ENCODE data around the gene ZNF878. TPM values are rescaled to one million over a fixed set of nuclear protein-coding genes. Genes with fewer than 3 reads are reported as not detected.

Gene ZNF878
- total and polyA plus RNA-seq, 2 of the 13 experiments (the other 11 are each of a cell fraction or from before 2014, with no cell fraction given): 0.46 to 5.2 TPM

GRCh38 chr19:12064590-12065538, 12.1 kb upstream of the ZNF878 start, which contains the start of gene ZNF844 (continued):
- TF ChIP-seq ZBTB43 (CRISPR knock-in tag; conservative IDR thresholded peaks at IDR 0.05) (no peak), ZNF207 (IDR thresholded peaks at IDR 0.05; ENCODE audit: borderline replicate concordance) (no peak), YEATS4 (CRISPR knock-in tag; IDR thresholded peaks at IDR 0.05; ENCODE audit: borderline replicate concordance) (peak; percentile 68; the same call in 1 of the 2 replicates), SCMH1 (CRISPR knock-in tag; IDR thresholded peaks at IDR 0.05; ENCODE audit: borderline replicate concordance) (no peak), ZMYM3 (CRISPR knock-in tag; IDR thresholded peaks at IDR 0.05) (no peak), TCF7L2 (IDR thresholded peaks at IDR 0.05; ENCODE audit: low read depth, low read length) (no peak), ZBTB33 (CRISPR knock-in tag; IDR thresholded peaks at IDR 0.05) (no peak), MATR3 (CRISPR knock-in tag; IDR thresholded peaks at IDR 0.05) (no peak), ZNF704 (CRISPR knock-in tag; IDR thresholded peaks at IDR 0.05; ENCODE audit: borderline replicate concordance) (no peak), SSRP1 (CRISPR knock-in tag; IDR thresholded peaks at IDR 0.05) (no peak), KDM5A (IDR thresholded peaks at IDR 0.05; ENCODE audit: borderline replicate concordance, low read length) (no peak; the same call in 1 of the 2 replicates), GATAD1 (CRISPR knock-in tag; IDR thresholded peaks at IDR 0.05) (no peak), CHD2 (IDR thresholded peaks at IDR 0.05; ENCODE audit: low read depth, low read length) (no peak), TP53 (CRISPR knock-in tag; conservative IDR thresholded peaks at IDR 0.05) (no peak), GMEB2 (CRISPR knock-in tag; IDR thresholded peaks at IDR 0.05; ENCODE audit: low read depth) (no peak), CHD4 (IDR thresholded peaks at IDR 0.05; ENCODE audit: borderline replicate concordance, low read length) (no peak), TBX2 (CRISPR knock-in tag; IDR thresholded peaks at IDR 0.05; ENCODE audit: borderline replicate concordance) (peak; percentile 27; the same call in 1 of the 2 replicates), MBNL3 (CRISPR knock-in tag; conservative IDR thresholded peaks at IDR 0.05) (no peak), NFIB (CRISPR knock-in tag; IDR thresholded peaks at IDR 0.05; ENCODE audit: borderline replicate concordance) (no peak)
